Neural cell (in vitro differentiated cells): Measurements from ENCODE around the gene SND1.

Experiments
- EP300 ChIP-seq: fragments of 450-650 bp; conservative IDR thresholded peaks from 2 replicates; pipeline ENCODE4 v1.6.1; 2014; ENCODE audit warnings: antibody characterized with exemption, mild to moderate bottlenecking, moderate library complexity; ENCODE audit not compliant: poor library complexity, severe bottlenecking
- EZH2 ChIP-seq: fragments of 200-600, 300-800 bp; shearing (Covaris generic), sonication (generic); IDR thresholded peaks from 2 replicates; pipeline ENCODE4 v1.6.1; 2014; ENCODE audit warnings: antibody characterized with exemption, low read length, borderline replicate concordance, mild to moderate bottlenecking; ENCODE audit not compliant: insufficient read depth, poor library complexity, severe bottlenecking
- POLR2AphosphoS5 ChIP-seq: IDR thresholded peaks from 2 replicates; pipeline ENCODE4 v1.6.1; 2012
- RAD21 ChIP-seq: fragments of 450-650 bp; conservative IDR thresholded peaks from 2 replicates; pipeline ENCODE4 v1.6.1; 2014; ENCODE audit warnings: antibody characterized with exemption, mild to moderate bottlenecking, moderate library complexity
- SMC3 ChIP-seq: fragments of 450-650 bp; conservative IDR thresholded peaks from 2 replicates; pipeline ENCODE4 v1.6.1; 2014; ENCODE audit warnings: antibody characterized with exemption, mild to moderate bottlenecking, moderate library complexity; ENCODE audit not compliant: poor library complexity
- TAF1 ChIP-seq: IDR thresholded peaks from 2 replicates; pipeline ENCODE4 v1.6.1; 2012; ENCODE audit warnings: low read depth
- TF ChIP-seq, protein P1 (sequence below): fragments of 450-650 bp; IDR thresholded peaks from 2 replicates; pipeline ENCODE4 v1.5.1; 2014; ENCODE audit warnings: antibody characterized with exemption, mild to moderate bottlenecking, moderate library complexity; ENCODE audit not compliant: poor library complexity, severe bottlenecking
- TF ChIP-seq, protein P2 (sequence below): IDR thresholded peaks from 2 replicates; pipeline ENCODE4 v1.6.1; 2012; ENCODE audit warnings: borderline replicate concordance

DNA sequence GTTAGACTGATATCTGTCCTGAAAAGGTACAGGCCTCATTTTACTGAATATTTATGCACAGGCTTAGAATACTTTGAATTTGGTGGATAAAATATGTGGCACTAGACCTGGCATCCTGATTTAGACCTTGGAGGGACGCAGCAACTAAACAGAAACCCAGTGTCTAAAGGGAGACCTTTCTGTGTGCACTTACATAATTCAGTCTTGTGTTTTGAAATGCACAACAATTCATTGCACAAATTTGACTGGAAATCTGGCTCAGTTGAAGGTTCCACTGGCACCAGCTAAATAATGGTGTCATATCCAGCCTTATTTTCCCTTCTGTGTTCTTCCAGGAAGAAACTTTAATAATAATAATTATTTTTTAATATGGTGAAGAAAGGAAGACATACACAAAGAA is 142.1 kb downstream of the SND1 start:
- TF ChIP-seq, protein P1, sequence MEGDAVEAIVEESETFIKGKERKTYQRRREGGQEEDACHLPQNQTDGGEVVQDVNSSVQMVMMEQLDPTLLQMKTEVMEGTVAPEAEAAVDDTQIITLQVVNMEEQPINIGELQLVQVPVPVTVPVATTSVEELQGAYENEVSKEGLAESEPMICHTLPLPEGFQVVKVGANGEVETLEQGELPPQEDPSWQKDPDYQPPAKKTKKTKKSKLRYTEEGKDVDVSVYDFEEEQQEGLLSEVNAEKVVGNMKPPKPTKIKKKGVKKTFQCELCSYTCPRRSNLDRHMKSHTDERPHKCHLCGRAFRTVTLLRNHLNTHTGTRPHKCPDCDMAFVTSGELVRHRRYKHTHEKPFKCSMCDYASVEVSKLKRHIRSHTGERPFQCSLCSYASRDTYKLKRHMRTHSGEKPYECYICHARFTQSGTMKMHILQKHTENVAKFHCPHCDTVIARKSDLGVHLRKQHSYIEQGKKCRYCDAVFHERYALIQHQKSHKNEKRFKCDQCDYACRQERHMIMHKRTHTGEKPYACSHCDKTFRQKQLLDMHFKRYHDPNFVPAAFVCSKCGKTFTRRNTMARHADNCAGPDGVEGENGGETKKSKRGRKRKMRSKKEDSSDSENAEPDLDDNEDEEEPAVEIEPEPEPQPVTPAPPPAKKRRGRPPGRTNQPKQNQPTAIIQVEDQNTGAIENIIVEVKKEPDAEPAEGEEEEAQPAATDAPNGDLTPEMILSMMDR, result no peak
- no peak for TF ChIP-seq POLR2AphosphoS5
- TF ChIP-seq TAF1, result no peak
- no peak for TF ChIP-seq SMC3
- no peak for TF ChIP-seq RAD21
- TF ChIP-seq, protein P2, sequence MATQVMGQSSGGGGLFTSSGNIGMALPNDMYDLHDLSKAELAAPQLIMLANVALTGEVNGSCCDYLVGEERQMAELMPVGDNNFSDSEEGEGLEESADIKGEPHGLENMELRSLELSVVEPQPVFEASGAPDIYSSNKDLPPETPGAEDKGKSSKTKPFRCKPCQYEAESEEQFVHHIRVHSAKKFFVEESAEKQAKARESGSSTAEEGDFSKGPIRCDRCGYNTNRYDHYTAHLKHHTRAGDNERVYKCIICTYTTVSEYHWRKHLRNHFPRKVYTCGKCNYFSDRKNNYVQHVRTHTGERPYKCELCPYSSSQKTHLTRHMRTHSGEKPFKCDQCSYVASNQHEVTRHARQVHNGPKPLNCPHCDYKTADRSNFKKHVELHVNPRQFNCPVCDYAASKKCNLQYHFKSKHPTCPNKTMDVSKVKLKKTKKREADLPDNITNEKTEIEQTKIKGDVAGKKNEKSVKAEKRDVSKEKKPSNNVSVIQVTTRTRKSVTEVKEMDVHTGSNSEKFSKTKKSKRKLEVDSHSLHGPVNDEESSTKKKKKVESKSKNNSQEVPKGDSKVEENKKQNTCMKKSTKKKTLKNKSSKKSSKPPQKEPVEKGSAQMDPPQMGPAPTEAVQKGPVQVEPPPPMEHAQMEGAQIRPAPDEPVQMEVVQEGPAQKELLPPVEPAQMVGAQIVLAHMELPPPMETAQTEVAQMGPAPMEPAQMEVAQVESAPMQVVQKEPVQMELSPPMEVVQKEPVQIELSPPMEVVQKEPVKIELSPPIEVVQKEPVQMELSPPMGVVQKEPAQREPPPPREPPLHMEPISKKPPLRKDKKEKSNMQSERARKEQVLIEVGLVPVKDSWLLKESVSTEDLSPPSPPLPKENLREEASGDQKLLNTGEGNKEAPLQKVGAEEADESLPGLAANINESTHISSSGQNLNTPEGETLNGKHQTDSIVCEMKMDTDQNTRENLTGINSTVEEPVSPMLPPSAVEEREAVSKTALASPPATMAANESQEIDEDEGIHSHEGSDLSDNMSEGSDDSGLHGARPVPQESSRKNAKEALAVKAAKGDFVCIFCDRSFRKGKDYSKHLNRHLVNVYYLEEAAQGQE, result no peak
- TF ChIP-seq EP300, result no peak
- no peak for TF ChIP-seq EZH2
